Right renal cortex interstitium (tissue), 3 donors: Measurements from ENCODE around the gene DGKB. TPM values are rescaled to one million over a fixed set of nuclear protein-coding genes. Genes with fewer than 3 reads are reported as not detected.
A peak's percentile ranks its signal among the peaks of the same experiment; 100 is the strongest.

Experiments
- DNase-seq, 3 donors: peaks; one replicate each; pipeline ENCODE4 v3.0.0-alpha.2; 2013; ENCODE audit warnings: low read depth in 3 of 3, low spot score in 2 of 3
- polyA plus RNA-seq, 3 donors: library from polyadenylated mRNA; unstranded; fragments of 120-200 nt; gene quantifications; one replicate each; pipeline ENCODE4 v1.2.1, GENCODE V29; 2013; ENCODE audit not compliant: insufficient read length in 3 of 3

DGKB gene
- polyA plus RNA-seq, result 1 to 10 TPM; 2.5 to 3.9 (median 2.7) TPM

- peak in 2 of 3 donors; percentile 8 to 18 for DNase-seq
Observed at GRCh38 chr7:14902589-14903067, at the start of gene DGKB. Gene DGKB, minus strand, starts transcription at chr7:14902751.

DNA sequence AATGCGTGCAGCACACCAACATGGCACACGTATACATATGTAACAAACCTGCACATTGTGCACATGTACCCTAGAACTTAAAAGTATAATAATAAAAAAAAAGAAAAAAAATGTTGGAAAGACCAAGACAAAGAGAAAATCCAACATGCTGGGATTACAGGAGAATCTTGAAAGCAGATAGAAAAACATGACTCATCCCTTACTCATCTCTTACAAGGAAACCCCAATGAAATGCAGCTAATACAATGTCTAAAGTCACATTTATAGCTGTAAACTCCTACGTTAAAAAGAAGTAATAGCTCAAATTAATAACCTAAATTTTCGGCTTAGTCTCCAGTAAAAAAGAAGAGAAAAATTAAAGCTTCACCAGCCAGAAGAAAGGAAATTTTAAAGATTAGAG lies 47.5 kb upstream of the DGKB start:
- DNase-seq, result no peak

- DNase-seq, result no peak
Observed at GRCh38 chr7:14938181-14938580, 35.6 kb upstream of the DGKB start.

DNA sequence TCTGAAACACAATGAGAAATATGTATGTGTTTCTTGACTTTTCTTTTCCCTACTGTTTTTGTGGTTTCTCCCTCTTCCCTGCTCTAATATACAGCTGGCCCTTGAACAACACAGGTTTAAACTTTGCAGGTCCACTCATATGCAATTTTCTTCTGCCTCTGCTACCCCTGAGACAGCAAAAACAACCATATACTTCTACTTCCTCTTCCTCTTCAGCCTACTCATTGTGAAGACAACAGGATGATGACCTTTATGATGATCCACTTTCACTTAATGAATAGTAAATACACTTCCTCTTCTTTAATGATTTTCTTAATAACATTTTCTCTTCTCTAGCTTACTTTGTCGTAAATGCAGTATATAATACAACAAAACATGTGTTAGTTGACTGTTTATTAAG lies 35.0 kb upstream of the DGKB start:
- DNase-seq, result no peak

- DNase-seq, result peak; percentile 23 to 56 (median 41)
Observed at GRCh38 chr7:14936554-14936953, 34.0 kb upstream of the DGKB start.

GRCh38 chr7:14934839-14935238 lies 32.3 kb upstream of the DGKB start:
- DNase-seq, result no peak

- no peak for DNase-seq
Observed at GRCh38 chr7:14931511-14932215, 29.1 kb upstream of the DGKB start.

GRCh38 chr7:14924398-14924797 lies 21.8 kb upstream of the DGKB start:
- no peak for DNase-seq

- no peak for DNase-seq
Observed at GRCh38 chr7:14911077-14911476, 8.5 kb upstream of the DGKB start.

DNA sequence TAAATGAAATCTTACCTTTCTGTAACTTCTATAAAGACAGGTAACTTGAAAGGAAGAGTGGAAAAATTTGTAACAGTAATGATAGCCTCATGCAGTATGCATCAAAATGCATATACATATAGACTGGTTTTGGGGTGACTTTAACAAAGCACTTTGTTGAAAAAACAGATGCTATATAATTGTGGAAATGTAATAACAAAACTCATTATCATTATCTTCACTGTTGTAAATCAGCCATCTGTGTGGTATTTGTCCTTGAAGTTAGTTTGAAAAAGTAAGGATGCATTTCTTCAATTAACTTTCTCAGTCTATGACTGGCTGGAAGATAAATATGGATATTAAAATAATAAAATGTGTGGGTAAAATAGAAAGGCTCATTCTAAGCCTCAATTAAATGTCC lies 6.1 kb upstream of the DGKB start:
- no peak for DNase-seq

- no peak for DNase-seq
Observed at GRCh38 chr7:14905764-14906163, 3.2 kb upstream of the DGKB start.

DNA sequence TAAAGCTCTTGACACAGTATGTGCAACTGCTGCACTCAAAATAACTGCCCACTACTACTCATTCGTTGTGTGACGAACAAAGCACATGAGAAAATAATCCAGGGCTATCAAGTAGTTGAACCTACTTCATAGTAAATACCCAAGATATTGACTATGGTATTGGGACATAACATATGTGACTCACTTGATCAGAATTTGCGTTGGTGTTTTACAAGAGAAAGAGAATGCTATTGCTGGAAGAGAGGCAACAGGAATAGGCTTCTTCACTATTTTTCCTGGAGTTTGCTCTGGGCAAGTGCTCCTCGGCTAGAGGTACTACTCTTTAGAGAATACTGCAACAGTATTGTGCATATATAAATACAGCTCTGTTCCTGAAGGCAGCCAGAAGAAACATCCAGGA lies 2.5 kb downstream of the DGKB start:
- DNase-seq, result no peak

DNA sequence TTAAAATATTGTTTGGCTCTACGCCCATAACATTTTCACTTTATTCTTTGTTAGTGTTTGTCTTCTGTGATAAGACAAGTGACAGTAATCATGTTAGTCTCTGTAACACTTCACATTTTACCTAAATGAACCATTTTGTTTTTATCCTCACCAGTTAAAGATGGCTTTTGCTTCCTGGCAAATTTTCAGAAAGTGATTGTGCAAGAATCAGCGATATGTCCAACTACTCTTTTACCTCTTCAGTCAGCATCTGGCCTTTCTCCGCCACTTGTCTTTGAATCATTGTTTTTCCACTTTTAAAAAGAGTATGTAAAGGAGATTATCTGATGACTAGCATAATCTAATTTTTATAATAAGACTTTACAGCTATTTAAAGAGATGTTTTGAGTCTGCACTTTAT lies 3.5 kb downstream of the DGKB start:
- no peak for DNase-seq

- no peak for DNase-seq
Observed at GRCh38 chr7:14896461-14896860, 6.1 kb downstream of the DGKB start.

GRCh38 chr7:14894826-14895225 lies 7.7 kb downstream of the DGKB start:
- DNase-seq, result no peak

GRCh38 chr7:14892961-14893360 lies 9.6 kb downstream of the DGKB start:
- no peak for DNase-seq

GRCh38 chr7:14891289-14891688 lies 11.3 kb downstream of the DGKB start:
- DNase-seq, result no peak

DNA sequence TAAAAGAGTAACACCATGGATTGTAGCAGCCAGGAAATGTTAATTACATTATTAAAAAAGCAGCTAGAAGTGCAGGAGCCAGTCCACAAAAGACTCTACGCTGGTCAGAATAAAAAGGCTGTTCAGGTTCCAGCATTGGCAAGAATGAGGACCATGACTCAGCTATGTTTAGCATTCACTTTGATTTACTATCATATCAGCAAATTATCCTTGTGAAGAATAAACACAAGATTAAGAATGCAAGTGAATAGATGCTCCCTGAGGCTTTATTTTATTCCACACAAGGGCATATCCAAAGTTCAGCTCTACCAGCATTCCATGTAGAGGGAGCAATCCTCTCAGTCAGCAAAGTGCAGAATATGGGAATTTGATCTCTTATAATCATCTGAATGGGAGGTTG lies 13.6 kb downstream of the DGKB start:
- no peak for DNase-seq

GRCh38 chr7:14886533-14886932 lies 16.0 kb downstream of the DGKB start:
- DNase-seq, result no peak

DNA sequence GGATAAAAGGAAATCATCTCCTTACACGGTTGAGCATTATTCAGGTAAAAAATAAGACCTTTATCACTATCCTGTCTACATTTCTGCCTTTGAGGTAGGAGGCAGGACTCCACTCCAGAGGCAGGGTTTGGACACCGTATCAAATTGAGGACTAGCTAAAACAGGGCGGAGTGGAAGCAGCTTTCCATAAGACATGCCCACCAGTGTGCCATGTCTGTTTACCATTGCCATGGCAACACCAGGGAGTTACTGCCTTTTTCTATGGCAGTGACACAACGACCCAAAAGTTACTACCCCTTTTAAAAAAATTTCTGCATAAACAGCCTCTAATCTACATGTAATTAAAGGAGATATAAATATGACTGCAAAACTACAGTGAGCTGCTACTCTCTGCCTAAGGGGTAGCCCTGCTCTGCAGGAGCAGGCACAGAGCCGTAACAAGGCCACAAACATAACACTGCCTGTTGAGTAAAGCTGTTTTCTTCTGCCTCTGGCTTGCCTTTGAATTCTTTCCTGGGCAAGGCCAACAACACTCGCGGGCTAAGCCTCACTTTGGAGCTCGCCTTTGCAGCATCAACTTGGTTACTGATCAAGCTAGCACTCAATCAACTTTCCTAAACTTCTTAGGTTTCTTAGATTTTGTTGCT lies 26.5 kb downstream of the DGKB start:
- DNase-seq, result no peak

DNA sequence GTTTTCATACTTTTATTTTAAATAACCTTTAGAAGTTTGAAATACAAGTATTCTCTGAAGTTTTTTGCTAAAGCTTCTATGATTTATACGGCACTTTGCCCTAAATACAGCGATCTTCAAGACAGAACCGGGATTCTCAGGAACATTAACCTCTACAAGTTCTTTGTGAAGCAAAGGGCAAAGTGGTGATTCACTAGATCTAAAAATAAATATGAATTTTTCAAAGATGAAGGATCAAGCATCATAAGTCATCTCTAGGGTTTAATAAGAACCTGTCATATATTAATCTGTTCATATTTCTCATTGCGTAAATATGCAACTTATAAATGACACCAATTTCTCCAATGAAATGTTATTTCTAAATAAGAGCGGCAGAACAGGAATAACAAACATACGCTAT lies 30.7 kb downstream of the DGKB start:
- DNase-seq, result no peak

- DNase-seq, result no peak
Observed at GRCh38 chr7:14870394-14870793, 32.2 kb downstream of the DGKB start.
